Cardiac muscle cell (in vitro differentiated cells and primary cell): ENCODE results near the gene GPR156. TPM values are rescaled to one million over a fixed set of nuclear protein-coding genes. Genes with fewer than 3 reads are reported as not detected.

Source experiments
- DNase-seq, 2 donors: peaks; one replicate each; pipeline versions ENCODE4 v3.0.0 to v3.0.0-alpha.2; 2010 to 2017; ENCODE audit warnings: low read depth in 1 of 2, low spot score in 1 of 2
- H3K27ac ChIP-seq: fragments of 200-600 bp; sonication (generic); 2 replicates; pipeline ENCODE4 v1.5.1; 2016
- H3K27me3 ChIP-seq: fragments of 200-600 bp; sonication (generic); 2 replicates; pipeline ENCODE4 v1.6.0; 2016; ENCODE audit warnings: control low read depth
- H3K36me3 ChIP-seq: fragments of 200-600 bp; sonication (generic); 2 replicates; pipeline ENCODE4 v1.5.1; 2016; ENCODE audit warnings: control low read depth
- H3K4me1 ChIP-seq: fragments of 200-600 bp; sonication (generic); 2 replicates; pipeline ENCODE4 v1.8.1; 2017; ENCODE audit warnings: low read depth, mild to moderate bottlenecking, mixed run types
- H3K4me3 ChIP-seq: fragments of 200-600 bp; sonication (generic); 2 replicates; pipeline ENCODE4 v1.5.1; 2016; ENCODE audit warnings: mild to moderate bottlenecking
- H3K9me3 ChIP-seq: fragments of 200-600 bp; sonication (generic); 2 replicates; pipeline ENCODE4 v1.5.1; 2017; ENCODE audit warnings: low read depth, mild to moderate bottlenecking, control low read depth
- polyA plus RNA-seq: library from polyadenylated mRNA; unstranded; fragments of >200 nt; fragmentation: Nextera tagmentation; extraction: Ambion mirVana; gene quantifications from 2 replicates; pipeline ENCODE4 v1.2.1, GENCODE V29; 2016
- total RNA-seq: library from RNA; depleted of rRNA; stranded (reverse); fragments of >200 nt; gene quantifications from 2 replicates; pipeline ENCODE4 v1.2.3, GENCODE V29; 2016
- TF ChIP-seq, protein P1 (sequence below): IDR thresholded peaks from 2 replicates; pipeline ENCODE4 v1.5.1; 2012; ENCODE audit warnings: low read depth, mild to moderate bottlenecking, low read length

Gene GPR156
- total and polyA plus RNA-seq, 2 experiments from 2014 or later, result 0.36 TPM; not detected in 1

DNA sequence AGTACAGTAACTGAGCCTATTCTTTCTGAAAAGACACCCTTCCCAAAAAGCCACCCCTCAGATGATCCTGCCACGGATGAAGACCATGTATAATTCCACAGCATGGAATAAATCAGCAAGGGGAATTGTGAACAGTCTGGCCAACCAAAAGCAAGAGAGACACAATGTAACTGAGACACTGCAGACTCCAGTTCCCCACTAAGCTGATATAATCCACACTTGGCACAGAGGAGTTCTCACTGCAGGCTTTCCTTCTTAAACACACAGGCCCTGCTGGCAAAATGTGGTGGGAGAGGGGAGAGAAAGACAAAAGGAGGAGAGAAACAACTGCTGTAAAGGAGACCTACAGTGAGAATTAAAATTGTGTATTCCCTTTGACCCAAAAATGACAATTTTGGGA, 12.7 kb downstream of the GPR156 start:
- Histone ChIP-seq H3K36me3 (no peaks in the 10 kb centered on the region), H3K27ac (no peak overlapping the region)
- TF ChIP-seq, protein P1, sequence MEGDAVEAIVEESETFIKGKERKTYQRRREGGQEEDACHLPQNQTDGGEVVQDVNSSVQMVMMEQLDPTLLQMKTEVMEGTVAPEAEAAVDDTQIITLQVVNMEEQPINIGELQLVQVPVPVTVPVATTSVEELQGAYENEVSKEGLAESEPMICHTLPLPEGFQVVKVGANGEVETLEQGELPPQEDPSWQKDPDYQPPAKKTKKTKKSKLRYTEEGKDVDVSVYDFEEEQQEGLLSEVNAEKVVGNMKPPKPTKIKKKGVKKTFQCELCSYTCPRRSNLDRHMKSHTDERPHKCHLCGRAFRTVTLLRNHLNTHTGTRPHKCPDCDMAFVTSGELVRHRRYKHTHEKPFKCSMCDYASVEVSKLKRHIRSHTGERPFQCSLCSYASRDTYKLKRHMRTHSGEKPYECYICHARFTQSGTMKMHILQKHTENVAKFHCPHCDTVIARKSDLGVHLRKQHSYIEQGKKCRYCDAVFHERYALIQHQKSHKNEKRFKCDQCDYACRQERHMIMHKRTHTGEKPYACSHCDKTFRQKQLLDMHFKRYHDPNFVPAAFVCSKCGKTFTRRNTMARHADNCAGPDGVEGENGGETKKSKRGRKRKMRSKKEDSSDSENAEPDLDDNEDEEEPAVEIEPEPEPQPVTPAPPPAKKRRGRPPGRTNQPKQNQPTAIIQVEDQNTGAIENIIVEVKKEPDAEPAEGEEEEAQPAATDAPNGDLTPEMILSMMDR, result no peak

DNA sequence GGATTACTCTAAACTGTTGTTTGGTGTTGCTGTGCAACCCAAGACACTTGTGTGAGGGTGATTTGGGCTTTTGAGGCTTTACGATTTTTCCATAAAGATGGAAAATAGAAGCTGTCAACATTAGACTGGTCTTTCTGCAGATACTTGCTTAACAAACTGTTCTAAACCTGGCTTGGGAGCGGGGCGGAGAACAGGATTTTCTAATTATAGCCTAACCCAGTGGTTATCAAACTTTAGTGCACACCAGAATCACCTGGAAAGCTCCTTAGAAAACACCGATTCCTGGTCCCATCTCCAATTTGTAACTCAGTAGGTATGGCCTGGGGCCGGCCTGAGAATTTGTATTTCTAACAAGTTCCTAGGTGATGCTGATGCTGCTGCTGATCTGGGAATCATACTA, 19.0 kb downstream of the GPR156 start:
- no peak overlapping the region for H3K27ac ChIP-seq
- TF ChIP-seq, protein P1, result no peak
- H3K4me1 ChIP-seq, result peaks cover 3% of the 10 kb centered on the region
- H3K4me3 ChIP-seq, result no peak overlapping the region
- no peaks in the 10 kb centered on the region for H3K27me3 ChIP-seq
- no peaks in the 10 kb centered on the region for H3K36me3 ChIP-seq
- H3K9me3 ChIP-seq, result no peaks in the 10 kb centered on the region
- no peak for DNase-seq

More for the DNA sequence above, 12.7 kb downstream of the GPR156 start:
- no peak for DNase-seq
- Histone ChIP-seq H3K4me1 (no peaks in the 10 kb centered on the region), H3K4me3 (no peak overlapping the region), H3K27me3 (peaks cover 22% of the 10 kb centered on the region), H3K9me3 (no peaks in the 10 kb centered on the region)

DNA sequence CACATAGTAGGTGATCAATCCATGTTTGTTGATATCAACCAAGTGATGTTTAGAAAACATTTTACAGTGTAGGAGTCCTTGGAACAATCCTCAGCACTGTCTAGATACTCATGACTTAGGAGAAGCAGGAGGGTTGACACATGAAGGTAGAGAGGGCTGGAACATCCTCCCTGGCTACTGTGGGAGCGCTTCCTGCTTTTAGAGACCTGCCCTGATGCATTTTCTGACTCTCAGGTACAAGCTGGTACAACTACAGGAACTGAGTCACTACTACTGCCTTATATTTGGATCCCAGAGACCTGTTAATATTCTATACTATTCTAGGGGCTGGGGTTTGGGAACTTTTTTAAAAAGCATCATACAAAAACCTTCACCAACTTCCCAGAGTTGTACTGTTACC, 20.1 kb downstream of the GPR156 start:
- DNase-seq, result no peak
- Histone ChIP-seq H3K4me3 (no peak overlapping the region), H3K36me3 (no peaks in the 10 kb centered on the region), H3K27ac (no peak overlapping the region), H3K9me3 (no peaks in the 10 kb centered on the region), H3K27me3 (no peaks in the 10 kb centered on the region), H3K4me1 (peaks cover 3% of the 10 kb centered on the region)
- TF ChIP-seq, protein P1, result no peak

GRCh38 chr3:120263792-120264191, 21.2 kb downstream of the GPR156 start:
- DNase-seq, result no peak
- H3K4me1 ChIP-seq, result peaks cover 3% of the 10 kb centered on the region
- H3K27me3 ChIP-seq, result no peaks in the 10 kb centered on the region
- TF ChIP-seq, protein P1, result no peak
- H3K27ac ChIP-seq, result no peak overlapping the region
- no peak overlapping the region for H3K4me3 ChIP-seq
- no peaks in the 10 kb centered on the region for H3K9me3 ChIP-seq
- no peaks in the 10 kb centered on the region for H3K36me3 ChIP-seq

- no peak overlapping the region for H3K4me3 ChIP-seq
- H3K36me3 ChIP-seq, result no peaks in the 10 kb centered on the region
- H3K9me3 ChIP-seq, result no peaks in the 10 kb centered on the region
- H3K4me1 ChIP-seq, result no peaks in the 10 kb centered on the region
- DNase-seq, result no peak
- H3K27me3 ChIP-seq, result no peaks in the 10 kb centered on the region
- TF ChIP-seq, protein P1, result no peak
- no peak overlapping the region for H3K27ac ChIP-seq
Measured at GRCh38 chr3:120258009-120258408, 27.0 kb downstream of the GPR156 start.

GRCh38 chr3:120245386-120245785, 39.6 kb downstream of the GPR156 start:
- TF ChIP-seq, protein P1, result no peak
- no peaks in the 10 kb centered on the region for H3K9me3 ChIP-seq
- no peak overlapping the region for H3K4me3 ChIP-seq
- DNase-seq, result no peak
- H3K27me3 ChIP-seq, result no peaks in the 10 kb centered on the region
- no peak overlapping the region for H3K27ac ChIP-seq
- no peaks in the 10 kb centered on the region for H3K36me3 ChIP-seq
- peaks cover 4% of the 10 kb centered on the region for H3K4me1 ChIP-seq
